Progenitor cell of endocrine pancreas (in vitro differentiated cells): ENCODE measurements around the gene CEP135. TPM values are rescaled to one million over a fixed set of nuclear protein-coding genes. Genes with fewer than 3 reads are reported as not detected.
"Not testable (repeated sequence)": the region's sequence is repeated elsewhere in the genome, so short reads cannot be mapped to it uniquely, and the experiment has no call there.

Source experiments
- DNase-seq: peaks from one replicate; pipeline ENCODE4 v3.0.0; 2021; ENCODE audit warnings: low spot score; ENCODE audit not compliant: unreplicated experiment
- H3K27ac Mint-ChIP-seq: 2 replicates; pipeline ENCODE4 v1.8.0; 2021; ENCODE audit warnings: mild to moderate bottlenecking, moderate library complexity, mixed read lengths
- H3K27me3 Mint-ChIP-seq: 2 replicates; pipeline ENCODE4 v1.8.0; 2021; ENCODE audit warnings: mixed read lengths
- H3K36me3 Mint-ChIP-seq: 2 replicates; pipeline ENCODE4 v1.8.0; 2022; ENCODE audit warnings: mixed read lengths; ENCODE audit not compliant: insufficient read depth
- H3K4me1 Mint-ChIP-seq: 2 replicates; pipeline ENCODE4 v1.8.0; 2021; ENCODE audit warnings: low read depth, mixed read lengths
- H3K4me3 Mint-ChIP-seq: 2 replicates; pipeline ENCODE4 v1.8.0; 2021; ENCODE audit warnings: low read depth, mild to moderate bottlenecking, moderate library complexity, mixed read lengths
- H3K9me3 Mint-ChIP-seq: 2 replicates; pipeline ENCODE4 v1.8.0; 2021; ENCODE audit warnings: low read depth, mixed read lengths
- total RNA-seq: library from RNA; stranded (reverse); gene quantifications from 2 replicates; pipeline ENCODE4 v1.2.1, GENCODE V29; 2021
- TF ChIP-seq, protein P1 (sequence below): fragments of 200-600 bp; sonication (generic); IDR thresholded peaks from one replicate; pipeline ENCODE4 v1.5.0; 2021; ENCODE audit warnings: antibody characterized with exemption, mild to moderate bottlenecking; ENCODE audit not compliant: unreplicated experiment

CEP135 gene
- total RNA-seq, 1 donor from 2014 or later: 15.5 TPM

DNA sequence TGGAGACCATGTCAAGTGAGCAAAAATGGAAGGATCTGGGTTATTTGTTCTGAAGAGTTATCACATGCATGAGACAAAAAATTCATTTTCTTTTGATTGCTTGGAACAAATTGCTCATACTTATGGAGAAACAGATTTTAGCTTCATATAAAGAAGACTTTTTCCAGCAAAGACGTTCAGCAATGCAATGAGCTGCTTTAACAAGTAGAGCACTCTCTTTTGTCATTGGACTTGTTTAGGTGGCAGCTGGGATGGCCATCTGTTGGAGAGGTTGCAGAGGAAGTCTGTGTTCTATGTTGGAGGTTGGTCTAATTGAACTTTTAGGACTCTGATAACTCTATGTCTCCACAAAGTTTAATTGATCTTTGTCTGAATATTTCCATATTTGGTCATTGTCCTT, 19.9 kb upstream of the CEP135 start:
- no peak for DNase-seq
- Mint-ChIP-seq H3K9me3 (peaks cover 4% of the 10 kb centered on the region), H3K4me1 (peaks cover 16% of the 10 kb centered on the region), H3K36me3 (no peaks in the 10 kb centered on the region), H3K4me3 (no peak overlapping the region), H3K27ac (no peak overlapping the region), H3K27me3 (no peaks in the 10 kb centered on the region)
- TF ChIP-seq, protein P1, sequence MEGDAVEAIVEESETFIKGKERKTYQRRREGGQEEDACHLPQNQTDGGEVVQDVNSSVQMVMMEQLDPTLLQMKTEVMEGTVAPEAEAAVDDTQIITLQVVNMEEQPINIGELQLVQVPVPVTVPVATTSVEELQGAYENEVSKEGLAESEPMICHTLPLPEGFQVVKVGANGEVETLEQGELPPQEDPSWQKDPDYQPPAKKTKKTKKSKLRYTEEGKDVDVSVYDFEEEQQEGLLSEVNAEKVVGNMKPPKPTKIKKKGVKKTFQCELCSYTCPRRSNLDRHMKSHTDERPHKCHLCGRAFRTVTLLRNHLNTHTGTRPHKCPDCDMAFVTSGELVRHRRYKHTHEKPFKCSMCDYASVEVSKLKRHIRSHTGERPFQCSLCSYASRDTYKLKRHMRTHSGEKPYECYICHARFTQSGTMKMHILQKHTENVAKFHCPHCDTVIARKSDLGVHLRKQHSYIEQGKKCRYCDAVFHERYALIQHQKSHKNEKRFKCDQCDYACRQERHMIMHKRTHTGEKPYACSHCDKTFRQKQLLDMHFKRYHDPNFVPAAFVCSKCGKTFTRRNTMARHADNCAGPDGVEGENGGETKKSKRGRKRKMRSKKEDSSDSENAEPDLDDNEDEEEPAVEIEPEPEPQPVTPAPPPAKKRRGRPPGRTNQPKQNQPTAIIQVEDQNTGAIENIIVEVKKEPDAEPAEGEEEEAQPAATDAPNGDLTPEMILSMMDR: no peak

DNA sequence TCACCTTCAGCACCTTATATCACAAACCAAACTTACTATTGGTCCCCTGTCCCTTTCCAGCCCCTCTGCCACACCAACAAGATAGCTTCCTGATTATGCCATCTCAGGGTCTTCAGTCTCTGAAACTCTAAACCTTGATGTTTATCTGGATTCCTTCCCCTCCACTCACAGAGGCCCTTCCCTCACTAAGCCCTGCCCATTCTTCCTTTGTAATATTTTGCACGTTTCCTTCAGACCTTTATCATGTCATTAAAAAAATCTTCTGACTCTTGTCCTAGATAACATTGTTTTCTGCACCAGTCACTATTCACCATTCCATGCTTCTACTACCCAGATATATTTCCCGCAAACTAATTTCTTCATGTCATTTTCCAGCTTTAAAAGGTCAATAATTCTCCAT, 17.7 kb upstream of the CEP135 start:
- Mint-ChIP-seq H3K36me3 (no peaks in the 10 kb centered on the region), H3K27ac (no peak overlapping the region), H3K4me3 (no peak overlapping the region), H3K4me1 (peaks cover 20% of the 10 kb centered on the region), H3K9me3 (peaks cover 4% of the 10 kb centered on the region), H3K27me3 (no peaks in the 10 kb centered on the region)
- no peak for DNase-seq
- TF ChIP-seq, protein P1: no peak

DNA sequence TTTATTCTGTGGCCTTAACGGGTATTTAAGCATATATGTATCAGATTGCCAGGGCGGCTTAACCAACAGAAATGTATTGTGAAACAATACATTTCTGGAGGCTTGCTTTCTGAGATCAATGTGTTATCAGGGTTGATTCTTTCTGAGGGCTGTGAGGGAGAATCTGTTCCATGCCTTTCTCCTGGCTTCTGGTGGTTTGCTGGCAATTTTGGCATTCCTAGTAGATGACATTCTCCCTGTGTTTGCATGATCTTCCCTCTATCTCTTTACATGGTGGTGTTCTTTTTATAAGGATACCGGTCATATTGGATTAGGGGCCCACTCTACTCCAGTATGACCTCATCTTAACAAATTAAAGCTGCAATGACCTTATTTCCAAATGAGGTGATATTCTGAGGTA, 16.9 kb upstream of the CEP135 start:
- peaks cover 16% of the 10 kb centered on the region for H3K4me1 Mint-ChIP-seq
- no peaks in the 10 kb centered on the region for H3K36me3 Mint-ChIP-seq
- DNase-seq: no peak
- H3K4me3 Mint-ChIP-seq: no peak overlapping the region
- no peak overlapping the region for H3K27ac Mint-ChIP-seq
- TF ChIP-seq, protein P1: no peak
- H3K9me3 Mint-ChIP-seq: peaks cover 11% of the 10 kb centered on the region
- H3K27me3 Mint-ChIP-seq: no peaks in the 10 kb centered on the region

DNA sequence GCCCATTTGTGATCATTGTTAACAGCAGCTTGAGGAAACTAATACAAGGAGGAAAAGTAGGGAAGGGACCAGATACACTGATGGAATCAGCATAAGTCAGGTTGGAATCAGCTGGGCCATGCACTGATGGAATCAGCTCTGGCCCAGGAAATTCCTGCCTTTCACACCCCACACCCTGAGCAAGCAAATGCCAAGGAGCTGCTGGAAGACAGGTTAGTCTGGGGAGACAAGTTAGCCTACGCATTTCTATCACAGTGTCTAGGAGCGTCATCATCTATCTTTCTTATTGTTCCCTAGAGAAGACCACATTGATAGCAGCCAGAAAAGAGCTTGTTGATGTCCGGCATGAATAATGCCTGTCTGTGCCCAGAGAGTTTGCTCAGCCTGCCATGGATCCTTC, 16.2 kb upstream of the CEP135 start:
- Mint-ChIP-seq H3K36me3 (no peaks in the 10 kb centered on the region), H3K27ac (no peak overlapping the region), H3K9me3 (peaks cover 14% of the 10 kb centered on the region)

DNA sequence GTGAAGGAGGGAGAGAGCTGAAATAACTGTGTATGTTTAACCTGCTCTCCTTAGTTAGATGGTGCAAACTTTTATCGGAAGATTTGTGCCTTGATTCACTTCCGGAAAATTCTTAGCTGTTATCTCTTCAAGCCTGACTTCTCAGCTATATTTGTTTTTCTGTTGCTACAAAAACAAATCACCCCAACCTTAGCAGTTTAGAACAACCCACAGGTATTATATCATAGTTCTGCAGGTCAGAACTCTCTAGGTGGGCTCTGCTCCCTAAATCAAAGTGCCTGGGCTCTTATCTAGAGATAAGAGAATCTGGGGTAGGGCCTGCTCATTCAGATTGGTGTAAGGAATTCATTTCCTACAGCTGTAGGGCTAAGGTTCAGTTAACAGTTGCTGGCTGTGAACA, 15.1 kb upstream of the CEP135 start:
- Mint-ChIP-seq H3K4me1 (peaks cover 16% of the 10 kb centered on the region), H3K36me3 (no peaks in the 10 kb centered on the region), H3K9me3 (peaks cover 15% of the 10 kb centered on the region), H3K27ac (no peak overlapping the region), H3K27me3 (no peaks in the 10 kb centered on the region), H3K4me3 (no peak overlapping the region)
- TF ChIP-seq, protein P1: no peak
- DNase-seq: no peak

More for the DNA sequence above, 16.2 kb upstream of the CEP135 start:
- Mint-ChIP-seq H3K4me1 (peaks cover 16% of the 10 kb centered on the region), H3K27me3 (no peaks in the 10 kb centered on the region), H3K4me3 (no peak overlapping the region)
- TF ChIP-seq, protein P1: no peak
- DNase-seq: no peak

DNA sequence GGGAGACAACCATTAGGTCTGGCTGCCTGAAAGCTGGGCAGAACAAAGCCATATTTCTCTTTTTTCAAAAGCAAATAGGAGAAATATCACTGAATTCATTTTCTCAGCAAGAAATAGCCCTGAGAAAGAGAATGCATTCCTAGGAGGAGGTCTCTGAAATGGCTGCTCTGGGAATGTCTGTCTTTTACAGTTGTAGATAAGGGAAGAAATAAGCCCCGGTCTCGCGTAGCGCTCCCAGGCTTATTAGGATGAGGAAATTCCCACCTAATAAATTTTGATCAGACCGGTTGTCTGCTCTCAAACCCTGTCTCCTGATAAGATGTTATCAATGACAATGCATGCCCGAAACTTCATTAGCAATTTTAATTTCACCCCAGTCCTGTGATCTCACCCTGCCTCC, 12.8 kb upstream of the CEP135 start:
- not testable (repeated sequence) for H3K4me3 Mint-ChIP-seq, DNase-seq, H3K36me3 Mint-ChIP-seq, H3K27ac Mint-ChIP-seq, H3K27me3 Mint-ChIP-seq
- H3K9me3 Mint-ChIP-seq: peaks cover 15% of the 10 kb centered on the region
- H3K4me1 Mint-ChIP-seq: peaks cover 15% of the 10 kb centered on the region
